HG02798 (cell line): Measurements from ENCODE around the gene ITK.
"Not testable (repeated sequence)": the region's sequence is repeated elsewhere in the genome, so short reads cannot be mapped to it uniquely, and the experiment has no call there.

Experiments used
- ATAC-seq: cut with Tn5 transposase; IDR thresholded peaks from one replicate; pipeline ENCODE4 v1.9.1; 2021; ENCODE audit warnings: mild to moderate bottlenecking; ENCODE audit not compliant: unreplicated experiment, poor library complexity

Gene ITK

GRCh38 chr5:157236423-157236822 lies 55.8 kb downstream of the ITK start:
- no peak for ATAC-seq

- ATAC-seq: no peak
These were observed 60.8 kb downstream of the ITK start for GRCh38 chr5:157241483-157241882.

GRCh38 chr5:157244704-157245103 lies 64.1 kb downstream of the ITK start:
- ATAC-seq: not testable (repeated sequence)

- no peak for ATAC-seq
These were observed 64.8 kb downstream of the ITK start for GRCh38 chr5:157245476-157245875.

- no peak for ATAC-seq
These were observed 65.2 kb downstream of the ITK start for GRCh38 chr5:157245886-157246285.

GRCh38 chr5:157247267-157247666 lies 66.6 kb downstream of the ITK start:
- no peak for ATAC-seq

- no peak for ATAC-seq
These were observed 68.3 kb downstream of the ITK start for GRCh38 chr5:157248821-157249470.

- peak; percentile 91 for ATAC-seq
These were observed 72.2 kb downstream of the ITK start for GRCh38 chr5:157252711-157253465.

GRCh38 chr5:157253547-157253946 lies 72.9 kb downstream of the ITK start:
- ATAC-seq: peak; percentile 49

GRCh38 chr5:157258450-157258849 lies 77.8 kb downstream of the ITK start:
- ATAC-seq: no peak

- ATAC-seq: no peak
These were observed 79.1 kb downstream of the ITK start for GRCh38 chr5:157259699-157260098.

- ATAC-seq: no peak
These were observed 83.0 kb downstream of the ITK start for GRCh38 chr5:157263496-157264090.

GRCh38 chr5:157265714-157266285 lies 85.2 kb downstream of the ITK start, which contains the start of gene CYFIP2:
CYFIP2 (plus strand) TSS chr5:157266123; CDS start chr5:157285362, 19,239 bp downstream.
- peak; percentile 89 for ATAC-seq

GRCh38 chr5:157266286-157267007 lies 85.8 kb downstream of the ITK start:
- peak; percentile 64 for ATAC-seq

GRCh38 chr5:157267025-157267424 lies 86.4 kb downstream of the ITK start:
- no peak for ATAC-seq

GRCh38 chr5:157267761-157268480 lies 87.3 kb downstream of the ITK start:
- ATAC-seq: no peak

- ATAC-seq: no peak
These were observed 88.6 kb downstream of the ITK start for GRCh38 chr5:157269165-157269671.

- ATAC-seq: no peak
These were observed 89.2 kb downstream of the ITK start for GRCh38 chr5:157269761-157270272.

- ATAC-seq: no peak
These were observed 90.1 kb downstream of the ITK start for GRCh38 chr5:157270771-157271170.
